ENCODE results near the gene ETFB.

ETFB gene

GRCh38 chr19:51372649-51373504, 6.7 kb upstream of the ETFB start, which contains the start of gene NKG7:
Gene NKG7, minus strand, starts transcription at chr19:51372654. Its CDS starts 119 bp downstream, at chr19:51372535.
- DNase-seq (ENCODE audit: low read depth) = no peak
- no peak for TF ChIP-seq CTCF (IDR thresholded peaks at IDR 0.05; ENCODE audit: control insufficient read depth, extremely low read depth, insufficient read depth)
- no peak within 1 kb of the TSS for H3K4me3 ChIP-seq (ENCODE audit: low read depth, low read length)

DNA sequence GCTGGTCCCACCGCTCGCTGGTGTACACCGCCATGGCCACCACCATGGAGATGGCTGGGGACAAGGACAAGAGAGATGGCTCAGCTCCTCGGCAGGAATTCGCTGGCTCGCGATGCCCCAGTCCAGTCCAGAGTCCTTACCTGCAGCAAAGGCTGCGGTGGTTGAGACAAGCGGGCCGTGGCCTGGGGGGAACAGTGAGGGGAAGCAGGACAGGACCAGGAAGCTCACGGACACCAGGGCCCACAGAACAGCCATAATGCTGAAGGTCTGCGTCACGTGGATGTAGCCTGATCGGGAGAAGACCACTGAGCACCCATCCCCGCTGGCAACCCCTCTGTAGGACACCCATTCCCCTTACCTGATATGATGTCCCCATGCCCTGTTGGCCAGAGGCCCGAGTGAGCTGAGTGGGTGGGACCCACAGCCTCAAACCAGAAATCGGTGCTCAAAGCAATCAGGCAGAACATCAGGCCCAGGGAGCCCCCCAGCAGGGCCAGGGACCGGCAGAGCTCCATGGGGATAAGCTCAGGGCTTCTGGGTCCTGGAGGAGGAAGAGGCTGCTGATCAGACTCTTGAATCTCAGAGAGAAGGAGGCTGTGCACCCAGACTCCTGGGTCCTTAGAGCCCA, 5.9 kb upstream of the ETFB start:
- no peak for TF ChIP-seq CTCF (IDR thresholded peaks at IDR 0.05; ENCODE audit: control insufficient read depth, extremely low read depth, insufficient read depth)
- H3K4me3 ChIP-seq (ENCODE audit: low read depth, low read length) = no peak overlapping the region
- DNase-seq (ENCODE audit: low read depth) = no peak

GRCh38 chr19:51371186-51371690, 5.0 kb upstream of the ETFB start:
- no peak for DNase-seq (ENCODE audit: low read depth)
- TF ChIP-seq CTCF (IDR thresholded peaks at IDR 0.05; ENCODE audit: control insufficient read depth, extremely low read depth, insufficient read depth) = no peak
- H3K4me3 ChIP-seq (ENCODE audit: low read depth, low read length) = no peak overlapping the region

- DNase-seq (ENCODE audit: low read depth) = no peak
- no peak overlapping the region for H3K4me3 ChIP-seq (ENCODE audit: low read depth, low read length)
- TF ChIP-seq CTCF (IDR thresholded peaks at IDR 0.05; ENCODE audit: control insufficient read depth, extremely low read depth, insufficient read depth) = no peak
Measured at GRCh38 chr19:51370230-51370629, 4.0 kb upstream of the ETFB start.

DNA sequence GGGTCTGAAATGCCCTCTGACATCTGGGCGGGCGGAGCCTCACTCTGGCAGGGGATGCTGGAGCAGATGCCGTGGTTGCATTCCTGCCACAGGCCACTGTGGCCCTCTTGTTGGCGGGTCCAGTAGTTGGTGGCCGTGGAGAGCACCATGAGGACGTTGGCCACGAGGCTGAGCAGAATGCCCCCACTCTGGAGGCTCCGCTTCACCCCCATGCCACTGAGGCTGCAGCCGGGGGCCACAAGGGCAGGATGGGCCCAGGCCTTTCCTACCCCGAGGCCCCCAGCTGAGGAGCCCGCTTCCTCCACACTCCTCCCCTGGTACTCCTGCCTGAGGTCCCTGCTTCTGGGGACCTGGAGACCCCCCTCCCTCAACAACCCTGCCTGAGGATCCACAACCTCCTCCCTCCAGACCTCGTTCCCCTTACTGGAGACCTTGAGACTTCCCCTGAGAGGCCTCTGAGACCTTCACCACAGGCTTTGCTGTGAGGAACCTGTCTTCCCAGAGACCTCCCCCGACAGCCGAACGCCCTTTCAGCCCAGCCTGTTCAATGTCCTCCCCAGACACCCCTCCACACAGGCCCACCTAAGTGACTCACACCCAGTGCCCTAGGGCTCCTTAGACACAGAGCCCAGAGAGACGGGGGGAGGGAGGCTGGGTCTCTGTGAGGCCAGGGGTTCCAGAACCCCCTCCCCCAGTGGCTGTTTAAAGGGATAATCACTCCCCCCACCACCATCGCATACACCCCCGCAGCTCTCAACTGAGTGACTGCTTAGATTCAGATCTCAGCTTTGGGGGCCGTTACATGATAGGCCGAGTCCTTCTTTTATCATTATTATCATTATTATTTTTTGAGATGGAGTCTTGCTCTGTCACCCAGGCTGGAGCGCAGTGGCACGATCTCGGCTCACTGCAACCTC, 2.4 kb upstream of the ETFB start, which contains the start of gene CLDND2:
TSS of gene CLDND2 (minus strand) at position 638 of the 917 bp plus-strand sequence. CDS start at position 212, 426 bp downstream.
- TF ChIP-seq CTCF (IDR thresholded peaks at IDR 0.05; ENCODE audit: control insufficient read depth, extremely low read depth, insufficient read depth) = no peak
- DNase-seq (ENCODE audit: low read depth) = no peak
- peak within 1 kb of the TSS; percentile 93 for H3K4me3 ChIP-seq (ENCODE audit: low read depth, low read length)
